Endothelial cell (in vitro differentiated cells): ENCODE results near the gene DAZAP2. TPM values are rescaled to one million over a fixed set of nuclear protein-coding genes. Genes with fewer than 3 reads are reported as not detected.

Source experiments
- DNase-seq: peaks from one replicate; pipeline ENCODE4 v3.0.0; 2021; ENCODE audit warnings: low spot score
- H3K27ac Mint-ChIP-seq: one replicate; pipeline ENCODE4 v1.8.0; 2021; ENCODE audit warnings: mixed read lengths, inconsistent platforms; ENCODE audit not compliant: unreplicated experiment
- H3K27me3 Mint-ChIP-seq: one replicate; pipeline ENCODE4 v1.8.0; 2021; ENCODE audit warnings: mild to moderate bottlenecking, moderate library complexity, mixed read lengths, inconsistent platforms; ENCODE audit not compliant: unreplicated experiment
- H3K36me3 Mint-ChIP-seq: one replicate; pipeline ENCODE4 v1.8.0; 2021; ENCODE audit warnings: mild to moderate bottlenecking, low read depth, mixed read lengths, inconsistent platforms; ENCODE audit not compliant: unreplicated experiment
- H3K4me1 Mint-ChIP-seq: one replicate; pipeline ENCODE4 v1.8.0; 2021; ENCODE audit warnings: mild to moderate bottlenecking, mixed read lengths, inconsistent platforms; ENCODE audit not compliant: unreplicated experiment
- H3K4me3 Mint-ChIP-seq: one replicate; pipeline ENCODE4 v1.8.0; 2021; ENCODE audit warnings: mild to moderate bottlenecking, mixed read lengths, inconsistent platforms; ENCODE audit not compliant: unreplicated experiment
- H3K9me3 Mint-ChIP-seq: one replicate; pipeline ENCODE4 v1.8.0; 2021; ENCODE audit warnings: mixed read lengths, inconsistent platforms; ENCODE audit not compliant: unreplicated experiment
- total RNA-seq: library from RNA; stranded (reverse); fragmentation: NEBNext Ultra II Directional; extraction: Animal tissue kit (Norgen Biotek cat#: 25700); gene quantifications from one replicate; pipeline ENCODE4 v1.2.1, GENCODE V29; 2021; ENCODE audit not compliant: unreplicated experiment
- TF ChIP-seq, protein P1 (sequence below): fragments of 200-600 bp; sonication (generic); IDR thresholded peaks from one replicate; pipeline ENCODE4 v1.5.0; 2021; ENCODE audit warnings: antibody characterized with exemption; ENCODE audit not compliant: unreplicated experiment

The DAZAP2 gene
- total RNA-seq, 1 donor from 2014 or later = 28.1 TPM

DNA sequence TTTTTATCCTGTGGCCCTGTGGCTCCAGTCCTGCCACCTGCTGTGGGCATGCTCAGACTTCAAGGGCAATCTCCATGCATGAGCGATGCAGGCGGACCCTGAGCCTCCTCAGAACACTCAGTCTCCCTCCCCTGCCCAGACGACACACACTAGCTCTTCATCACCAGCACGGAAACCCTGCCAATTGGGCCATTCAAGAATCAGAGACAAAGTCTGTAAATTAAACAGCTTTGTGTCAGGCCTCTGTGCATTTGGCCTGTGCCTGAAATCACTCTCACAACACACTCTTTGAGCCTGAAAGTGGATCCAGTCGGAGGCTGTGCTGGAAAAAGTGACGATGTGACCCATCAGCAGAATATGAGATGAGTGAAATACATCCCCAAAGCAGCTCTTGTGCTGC, 33.3 kb upstream of the DAZAP2 start:
- Mint-ChIP-seq H3K9me3 (no peaks in the 10 kb centered on the region), H3K27me3 (peaks cover 2% of the 10 kb centered on the region), H3K4me1 (peaks cover 8% of the 10 kb centered on the region), H3K4me3 (no peak overlapping the region), H3K36me3 (peaks cover 8% of the 10 kb centered on the region), H3K27ac (no peak overlapping the region)
- TF ChIP-seq, protein P1, sequence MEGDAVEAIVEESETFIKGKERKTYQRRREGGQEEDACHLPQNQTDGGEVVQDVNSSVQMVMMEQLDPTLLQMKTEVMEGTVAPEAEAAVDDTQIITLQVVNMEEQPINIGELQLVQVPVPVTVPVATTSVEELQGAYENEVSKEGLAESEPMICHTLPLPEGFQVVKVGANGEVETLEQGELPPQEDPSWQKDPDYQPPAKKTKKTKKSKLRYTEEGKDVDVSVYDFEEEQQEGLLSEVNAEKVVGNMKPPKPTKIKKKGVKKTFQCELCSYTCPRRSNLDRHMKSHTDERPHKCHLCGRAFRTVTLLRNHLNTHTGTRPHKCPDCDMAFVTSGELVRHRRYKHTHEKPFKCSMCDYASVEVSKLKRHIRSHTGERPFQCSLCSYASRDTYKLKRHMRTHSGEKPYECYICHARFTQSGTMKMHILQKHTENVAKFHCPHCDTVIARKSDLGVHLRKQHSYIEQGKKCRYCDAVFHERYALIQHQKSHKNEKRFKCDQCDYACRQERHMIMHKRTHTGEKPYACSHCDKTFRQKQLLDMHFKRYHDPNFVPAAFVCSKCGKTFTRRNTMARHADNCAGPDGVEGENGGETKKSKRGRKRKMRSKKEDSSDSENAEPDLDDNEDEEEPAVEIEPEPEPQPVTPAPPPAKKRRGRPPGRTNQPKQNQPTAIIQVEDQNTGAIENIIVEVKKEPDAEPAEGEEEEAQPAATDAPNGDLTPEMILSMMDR = no peak
- DNase-seq = no peak

DNA sequence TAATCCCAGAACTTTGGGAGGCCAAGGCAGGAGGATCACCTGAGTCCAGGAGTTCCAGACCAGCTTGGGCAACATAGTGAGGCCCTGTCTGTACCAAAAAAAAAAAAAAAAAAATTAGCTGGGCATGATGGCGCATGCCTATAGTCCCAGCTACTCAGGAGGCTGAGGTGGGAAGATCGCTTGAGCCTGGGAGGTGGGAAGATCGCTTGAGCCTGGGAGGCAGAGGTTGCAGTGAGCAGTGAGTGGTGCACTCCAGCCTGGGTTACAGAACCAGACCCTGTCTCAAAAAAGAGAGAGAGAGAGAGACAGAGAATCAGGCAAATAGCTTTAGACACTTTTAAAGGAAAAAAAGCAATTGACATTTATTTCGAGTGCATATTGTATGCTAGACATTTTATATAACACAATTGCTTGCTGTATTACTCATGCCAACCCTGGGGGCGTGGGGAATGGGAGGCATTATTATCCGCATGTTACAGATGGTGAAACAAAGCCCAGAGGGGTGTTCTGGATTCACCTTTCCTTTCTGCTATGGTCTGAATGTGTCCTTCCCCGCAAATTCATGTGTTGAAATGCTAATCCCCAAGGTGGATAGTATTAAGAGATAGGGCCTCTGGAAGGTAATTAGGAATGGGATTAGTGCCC, 30.5 kb upstream of the DAZAP2 start:
- TF ChIP-seq, protein P1 = no peak
- Mint-ChIP-seq H3K27me3 (peaks cover 2% of the 10 kb centered on the region), H3K36me3 (peaks cover 8% of the 10 kb centered on the region), H3K27ac (no peak overlapping the region), H3K4me1 (peaks cover 4% of the 10 kb centered on the region), H3K9me3 (no peaks in the 10 kb centered on the region), H3K4me3 (no peak overlapping the region)
- DNase-seq = no peak

DNA sequence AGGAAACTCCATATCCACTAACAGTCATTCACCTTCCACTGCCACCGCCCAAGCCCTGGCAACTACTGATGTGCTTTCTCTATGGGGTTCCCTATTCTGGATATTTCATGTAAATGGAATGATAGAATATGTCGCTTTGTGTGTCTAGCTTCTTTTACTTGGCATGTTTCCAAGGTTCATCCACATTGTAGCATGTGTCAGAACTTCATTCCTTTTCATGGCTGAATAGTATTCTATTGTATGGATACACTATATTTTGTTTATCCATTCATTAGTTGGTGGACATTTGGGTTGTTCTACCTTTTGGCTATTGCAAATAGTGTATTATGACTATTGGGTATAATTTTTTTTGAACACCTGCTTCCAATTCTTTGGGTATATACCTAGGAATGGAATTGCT, 29.4 kb upstream of the DAZAP2 start:
- Mint-ChIP-seq H3K27ac (no peak overlapping the region), H3K9me3 (no peaks in the 10 kb centered on the region), H3K36me3 (peaks cover 4% of the 10 kb centered on the region), H3K27me3 (peaks cover 2% of the 10 kb centered on the region), H3K4me1 (no peaks in the 10 kb centered on the region), H3K4me3 (no peak overlapping the region)
- TF ChIP-seq, protein P1 = no peak
- DNase-seq = no peak

DNA sequence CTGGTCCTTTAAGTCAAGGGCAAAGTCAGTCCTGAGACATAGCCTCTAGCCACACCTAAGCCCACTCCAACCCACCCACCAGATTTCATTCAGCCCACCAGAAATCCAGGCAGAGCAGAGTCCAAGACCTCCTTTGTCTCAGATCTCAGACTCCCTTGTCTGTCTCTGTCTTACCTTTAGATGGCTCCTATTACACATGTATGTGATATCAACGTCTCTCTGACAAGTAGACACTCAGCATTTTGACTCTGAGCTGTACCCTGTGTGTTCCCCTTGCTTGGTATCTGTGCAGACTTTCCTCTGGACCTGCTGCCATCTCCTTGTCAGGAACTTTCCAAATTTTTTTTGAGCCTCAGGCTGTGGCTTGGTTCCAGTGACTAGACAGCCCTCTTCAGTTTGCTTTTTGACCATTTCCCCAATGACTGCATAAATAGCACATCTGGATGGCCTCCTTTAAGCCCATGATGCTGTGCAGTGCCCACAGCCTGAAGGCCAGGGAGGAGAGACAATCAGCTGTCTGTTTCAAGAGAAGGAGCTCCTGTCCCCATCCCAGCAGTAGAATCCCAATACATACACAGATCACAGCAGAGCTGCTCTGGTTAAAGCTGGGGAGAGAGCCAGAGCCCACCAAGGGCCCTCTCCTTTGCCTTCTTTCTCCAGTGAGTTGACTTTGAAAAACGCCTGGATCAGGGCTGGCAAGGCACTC, 27.8 kb upstream of the DAZAP2 start:
- Mint-ChIP-seq H3K36me3 (peaks cover 4% of the 10 kb centered on the region), H3K27ac (no peak overlapping the region), H3K4me1 (no peaks in the 10 kb centered on the region), H3K27me3 (peaks cover 2% of the 10 kb centered on the region), H3K9me3 (no peaks in the 10 kb centered on the region), H3K4me3 (no peak overlapping the region)
- TF ChIP-seq, protein P1 = no peak
- DNase-seq = no peak

DNA sequence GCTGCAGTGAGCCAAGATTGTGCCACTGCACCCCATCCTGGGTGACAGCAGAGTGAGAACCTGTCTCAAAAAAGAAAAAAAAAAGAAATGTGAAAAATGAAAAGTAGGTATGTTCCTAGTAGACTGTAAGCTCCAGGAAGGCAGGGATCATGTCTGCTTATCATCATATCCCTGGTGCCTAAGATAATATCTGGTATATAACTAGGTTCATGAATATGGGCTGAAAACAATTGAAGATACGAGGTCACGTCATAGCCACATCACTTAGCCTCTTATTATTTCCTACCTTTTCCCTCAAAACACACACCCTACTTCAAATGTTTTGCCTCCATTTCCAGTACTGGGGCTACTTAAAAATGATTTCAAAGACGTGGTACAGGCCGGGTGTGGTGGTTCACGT, 23.7 kb upstream of the DAZAP2 start:
- DNase-seq = no peak
- Mint-ChIP-seq H3K27me3 (peaks cover 4% of the 10 kb centered on the region), H3K4me3 (no peak overlapping the region), H3K27ac (no peak overlapping the region), H3K4me1 (peaks cover 11% of the 10 kb centered on the region), H3K9me3 (no peaks in the 10 kb centered on the region), H3K36me3 (no peaks in the 10 kb centered on the region)
- TF ChIP-seq, protein P1 = no peak
